CD14-positive monocyte (primary cell): Measurements from ENCODE around the gene SCG3. TPM values are rescaled to one million over a fixed set of nuclear protein-coding genes. Genes with fewer than 3 reads are reported as not detected.
A peak's percentile ranks its signal among the peaks of the same experiment; 100 is the strongest.

Experiments used
- DNase-seq, 3 donors: peaks; one replicate each; pipeline ENCODE4 v3.0.0-alpha.2; 2011 to 2022
- H2AFZ ChIP-seq: 2 replicates; pipeline ENCODE4 v1.6.0; 2012; ENCODE audit warnings: mild to moderate bottlenecking, low read depth, low read length, inconsistent platforms; ENCODE audit not compliant: insufficient read depth, poor library complexity, severe bottlenecking
- H3K27ac ChIP-seq, 2 donors: 1 replicate in 1 of 2; 2 replicates in 1 of 2; pipeline ENCODE4 v1.5.1; 2012 to 2013; ENCODE audit warnings: low read length in 2 of 2, control low read depth in 1 of 2, inconsistent platforms in 1 of 2, low read depth in 1 of 2, mild to moderate bottlenecking in 1 of 2
- H3K27me3 ChIP-seq, 2 donors: one replicate each; pipeline versions ENCODE4 v1.6.0 to v1.6.1; 2011 to 2013; ENCODE audit warnings: low read length in 2 of 2; ENCODE audit not compliant: control insufficient read depth in 2 of 2, insufficient read depth in 2 of 2
- H3K36me3 ChIP-seq, 2 donors: replicated peaks in 1 of 2; 1 replicate in 1 of 2; 2 replicates in 1 of 2; pipeline versions ENCODE4 v1.5.1 to v1.6.1; 2012 to 2013; ENCODE audit warnings: low read length in 2 of 2, control low read depth in 1 of 2, inconsistent platforms in 1 of 2, mild to moderate bottlenecking in 1 of 2; ENCODE audit not compliant: insufficient read depth in 2 of 2, control insufficient read depth in 1 of 2
- H3K4me1 ChIP-seq, 2 donors: 1 replicate in 1 of 2; 2 replicates in 1 of 2; pipeline versions ENCODE4 v1.5.1 to v1.6.1; 2012 to 2013; ENCODE audit warnings: low read length in 2 of 2, control low read depth in 1 of 2, inconsistent platforms in 1 of 2, mild to moderate bottlenecking in 1 of 2, moderate library complexity in 1 of 2; ENCODE audit not compliant: insufficient read depth in 2 of 2, control insufficient read depth in 1 of 2
- H3K4me2 ChIP-seq: replicated peaks from 2 replicates; pipeline ENCODE3; 2012; ENCODE audit warnings: low read length, moderate library complexity, mild to moderate bottlenecking; ENCODE audit not compliant: poor library complexity, severe bottlenecking; ENCODE audit errors: extremely low read depth
- H3K4me3 ChIP-seq, 3 experiments: fragments of 200-600 bp in 1 of 3; sonication (generic) in 1 of 3; replicated peaks in 1 of 3; 1 replicate in 2 of 3; 2 replicates in 1 of 3; pipeline ENCODE4 v1.5.1; 2011 to 2013; ENCODE audit warnings: low read length in 3 of 3, mild to moderate bottlenecking in 3 of 3, control low read depth in 2 of 3, low read depth in 2 of 3, inconsistent platforms in 1 of 3, moderate library complexity in 1 of 3
- H3K79me2 ChIP-seq: 2 replicates; pipeline ENCODE4 v1.6.0; 2012; ENCODE audit warnings: mild to moderate bottlenecking, control low read depth, inconsistent platforms, low read length, moderate library complexity; ENCODE audit not compliant: insufficient read depth
- H3K9ac ChIP-seq: 2 replicates; pipeline ENCODE4 v1.6.0; 2017; ENCODE audit warnings: low read length, mild to moderate bottlenecking; ENCODE audit not compliant: insufficient read depth, poor library complexity, severe bottlenecking
- H3K9me3 ChIP-seq, 2 donors: replicated peaks in 1 of 2; 1 replicate in 1 of 2; 2 replicates in 1 of 2; pipeline versions ENCODE4 v1.5.1 to v1.6.1; 2012 to 2013; ENCODE audit warnings: low read length in 2 of 2, control low read depth in 1 of 2; ENCODE audit not compliant: control insufficient read depth in 1 of 2, insufficient read depth in 1 of 2
- H4K20me1 ChIP-seq: 2 replicates; pipeline ENCODE4 v1.6.0; 2012; ENCODE audit warnings: mild to moderate bottlenecking, low read length, control low read depth, moderate library complexity; ENCODE audit not compliant: insufficient read depth
- H3K27ac Mint-ChIP-seq, 7 donors: one replicate each; pipeline ENCODE4 v1.8.0; 2020; ENCODE audit warnings: mild to moderate bottlenecking in 7 of 7, mixed read lengths in 7 of 7, moderate library complexity in 6 of 7, inconsistent platforms in 2 of 7
- H3K27me3 Mint-ChIP-seq, 3 donors: one replicate each; pipeline ENCODE4 v1.8.0; 2021 to 2022; ENCODE audit warnings: low read depth in 3 of 3, mild to moderate bottlenecking in 3 of 3, mixed read lengths in 3 of 3, moderate library complexity in 3 of 3, inconsistent platforms in 1 of 3
- H3K36me3 Mint-ChIP-seq, 2 donors: one replicate each; pipeline ENCODE4 v1.8.0; 2020; ENCODE audit warnings: mixed read lengths in 2 of 2, inconsistent platforms in 1 of 2, mild to moderate bottlenecking in 1 of 2
- H3K4me1 Mint-ChIP-seq: one replicate; pipeline ENCODE4 v1.8.0; 2020; ENCODE audit warnings: mild to moderate bottlenecking, mixed read lengths
- H3K4me3 Mint-ChIP-seq, 2 donors: one replicate each; pipeline ENCODE4 v1.8.0; 2020; ENCODE audit warnings: mild to moderate bottlenecking in 2 of 2, mixed read lengths in 2 of 2, moderate library complexity in 1 of 2
- H3K9me3 Mint-ChIP-seq, 7 donors: one replicate each; pipeline ENCODE4 v1.8.0; 2020 to 2022; ENCODE audit warnings: mixed read lengths in 7 of 7, mild to moderate bottlenecking in 6 of 7, moderate library complexity in 6 of 7, inconsistent platforms in 2 of 7
- CTCF ChIP-seq: fragments of 200-600 bp; IDR thresholded peaks from one replicate; pipeline ENCODE4 v1.8.0; 2022; ENCODE audit warnings: antibody characterized with exemption, mild to moderate bottlenecking
- WGBS: methylation state at CpG from one replicate; pipeline ENCODE4 v1.1.5; 2013; ENCODE audit warnings: missing lambda C conversion rate; ENCODE audit not compliant: insufficient coverage; 5-methylcytosine and 5-hydroxymethylcytosine counted together
- intact Hi-C, 2 donors: fragments of 100-400 bp; cut with micrococcal nuclease; formaldehyde crosslinking; loops; one replicate each; pipeline versions ENCODE4 v1.15.0 to v1.15.1; 2023
- polyA plus RNA-seq, 3 donors: library from polyadenylated mRNA; depleted of rRNA in 1 of 3; unstranded in 2 of 3; stranded (reverse) in 1 of 3; fragments of 300-500 nt in 2 of 3; fragments of >200 nt in 1 of 3; fragmentation: Illumina TruSeq in 2 of 3; gene quantifications; 1 replicate in 2 of 3; 2 replicates in 1 of 3; pipeline ENCODE4 v1.2.3, GENCODE V29; 2012 to 2021

The SCG3 gene
- polyA plus RNA-seq, 3 donors, result not detected

- H3K4me2 ChIP-seq, result no peak overlapping the region
- peaks cover 0 to 2% (median 0%) of the 10 kb centered on the region in 7 donors for H3K9me3 Mint-ChIP-seq
- H3K4me1 ChIP-seq, result peaks cover 42 to 44% of the 10 kb centered on the region in 2 donors
- DNase-seq, result no peak
- H3K9me3 ChIP-seq, result peaks cover 0 to 3% of the 10 kb centered on the region in 2 donors
- no peak overlapping the region for H3K4me3 Mint-ChIP-seq
- H3K4me1 Mint-ChIP-seq, result peaks cover 50% of the 10 kb centered on the region
- no CpG with 5 or more reads among the region's 3 CpGs for WGBS
- no peak overlapping the region for H3K27ac ChIP-seq
- peaks cover 0 to 2% (median 0%) of the 10 kb centered on the region in 3 donors for H3K27me3 Mint-ChIP-seq
- no peak for TF ChIP-seq CTCF
- H3K4me3 ChIP-seq, result no peak overlapping the region
- H3K9ac ChIP-seq, result no peak overlapping the region
- H3K27ac Mint-ChIP-seq, result peak overlapping the region in 1 of 7 donors; percentile 42
- peaks cover 11 to 13% of the 10 kb centered on the region in 2 donors for H3K36me3 Mint-ChIP-seq
- intact Hi-C loops, result loop anchor here in 1 of 2 donors (10.0 kb wide), 1 partner anchor 46 kb away; no protein-coding TSS in a partner anchor
- no peaks in the 10 kb centered on the region for H3K27me3 ChIP-seq
- H2AFZ ChIP-seq, result no peak overlapping the region
- H4K20me1 ChIP-seq, result peaks cover 88% of the 10 kb centered on the region
- peaks cover 52% of the 10 kb centered on the region for H3K79me2 ChIP-seq
- H3K36me3 ChIP-seq, result no peaks in the 10 kb centered on the region
These were observed 79.5 kb downstream of the SCG3 start for GRCh38 chr15:51760805-51761204.

- Mint-ChIP-seq H3K27me3 (no peaks in the 10 kb centered on the region), H3K9me3 (peaks cover 0 to 2% (median 0%) of the 10 kb centered on the region in 7 donors), H3K36me3 (peaks cover 36 to 38% of the 10 kb centered on the region in 2 donors), H3K27ac (no peak overlapping the region), H3K4me1 (peaks cover 27% of the 10 kb centered on the region), H3K4me3 (no peak overlapping the region)
- Histone ChIP-seq H3K9me3 (no peaks in the 10 kb centered on the region), H3K79me2 (peaks cover 24% of the 10 kb centered on the region), H3K27ac (no peak overlapping the region), H3K27me3 (no peaks in the 10 kb centered on the region), H3K36me3 (peaks cover 19 to 30% of the 10 kb centered on the region in 2 donors), H3K4me2 (no peak overlapping the region), H4K20me1 (peaks cover 60% of the 10 kb centered on the region), H3K9ac (no peak overlapping the region), H2AFZ (no peak overlapping the region), H3K4me3 (no peak overlapping the region), H3K4me1 (peaks cover 17 to 23% of the 10 kb centered on the region in 2 donors)
- no peak for DNase-seq
- TF ChIP-seq CTCF, result no peak
- WGBS, result no CpG with 5 or more reads among the region's 7 CpGs
- intact Hi-C loops, result loop anchor here in 1 of 2 donors (10.0 kb wide), 1 partner anchor 51 kb away; no protein-coding TSS in a partner anchor
These were observed 84.4 kb downstream of the SCG3 start for GRCh38 chr15:51765751-51766150.
